T-helper 1 cell (primary cell): ENCODE results near the gene ELOVL6.
"Not testable (repeated sequence)": the region's sequence is repeated elsewhere in the genome, so short reads cannot be mapped to it uniquely, and the experiment has no call there.

ENCODE experiments used
- DNase-seq, 5 donors: peaks; one replicate each; pipeline ENCODE4 v3.0.0-alpha.2; 2012 to 2020

ELOVL6 gene

DNA sequence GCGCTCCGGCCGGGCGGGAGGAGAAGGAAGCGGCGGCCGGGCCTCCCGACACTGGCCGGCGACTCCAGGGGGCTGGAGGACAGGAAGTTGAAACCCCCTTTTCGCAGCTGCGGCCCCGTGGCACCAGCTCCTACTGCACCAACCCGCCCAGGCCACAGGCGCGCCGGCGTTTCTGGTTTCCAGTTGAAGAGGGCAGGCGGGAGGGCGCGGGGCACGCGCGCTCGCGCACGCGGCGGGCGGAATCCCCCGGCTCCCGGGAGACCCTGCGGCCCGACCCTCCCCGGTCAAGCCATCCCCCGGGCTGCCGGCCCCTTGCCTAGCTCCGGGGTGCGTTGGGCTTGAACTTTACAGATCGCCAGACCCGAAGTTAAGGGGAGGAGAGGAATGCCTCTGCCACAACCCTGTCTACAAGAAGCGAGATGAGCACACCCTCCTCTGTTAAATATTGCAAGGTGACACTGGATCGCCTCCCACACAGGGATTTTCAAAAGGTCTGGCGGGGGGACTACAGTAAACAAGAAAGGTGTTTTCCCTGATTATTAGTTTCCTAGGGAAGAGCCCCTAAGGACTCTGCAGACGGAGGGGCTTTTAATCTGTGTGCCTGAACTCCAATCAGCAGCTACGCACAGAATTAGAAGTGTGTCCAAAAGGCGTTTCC is 1.4 kb downstream of the ELOVL6 start:
- peak; percentile 28 to 59 (median 41) for DNase-seq

DNA sequence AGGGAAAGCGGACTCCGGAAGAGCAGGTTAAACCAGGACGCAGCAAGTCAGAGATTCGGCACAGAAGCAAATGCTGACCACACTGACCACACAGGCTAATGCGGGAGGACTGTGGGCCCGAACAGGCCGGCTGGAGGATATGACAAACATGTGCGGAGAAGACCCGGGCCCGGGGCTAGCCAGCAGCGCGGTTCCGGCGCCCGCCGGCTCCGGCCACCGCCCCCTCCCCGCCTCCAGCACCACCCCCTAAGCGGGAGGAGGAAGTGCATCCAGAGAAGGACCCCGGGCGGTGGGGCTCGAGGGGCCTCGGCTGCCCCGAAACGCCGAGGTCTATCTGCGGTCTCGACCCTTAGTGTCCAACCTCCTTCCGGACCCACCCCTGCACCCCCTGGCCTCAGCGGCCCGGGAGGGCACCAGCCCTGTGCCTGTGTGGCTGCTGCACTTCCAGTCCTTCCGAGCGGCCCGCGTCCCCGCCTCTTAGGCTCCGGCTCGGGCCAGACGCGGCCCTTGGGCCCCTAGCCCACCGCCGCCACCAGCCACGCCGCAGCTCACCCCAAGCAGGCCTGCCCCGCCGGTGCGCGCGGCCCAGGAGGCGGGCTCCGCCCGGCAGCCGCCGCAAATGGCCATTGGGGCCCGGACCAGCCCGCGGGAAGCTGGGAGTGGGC is 2.1 kb downstream of the ELOVL6 start:
- DNase-seq, result peak in 4 of 5 donors; percentile 10 to 43 (median 24)

DNA sequence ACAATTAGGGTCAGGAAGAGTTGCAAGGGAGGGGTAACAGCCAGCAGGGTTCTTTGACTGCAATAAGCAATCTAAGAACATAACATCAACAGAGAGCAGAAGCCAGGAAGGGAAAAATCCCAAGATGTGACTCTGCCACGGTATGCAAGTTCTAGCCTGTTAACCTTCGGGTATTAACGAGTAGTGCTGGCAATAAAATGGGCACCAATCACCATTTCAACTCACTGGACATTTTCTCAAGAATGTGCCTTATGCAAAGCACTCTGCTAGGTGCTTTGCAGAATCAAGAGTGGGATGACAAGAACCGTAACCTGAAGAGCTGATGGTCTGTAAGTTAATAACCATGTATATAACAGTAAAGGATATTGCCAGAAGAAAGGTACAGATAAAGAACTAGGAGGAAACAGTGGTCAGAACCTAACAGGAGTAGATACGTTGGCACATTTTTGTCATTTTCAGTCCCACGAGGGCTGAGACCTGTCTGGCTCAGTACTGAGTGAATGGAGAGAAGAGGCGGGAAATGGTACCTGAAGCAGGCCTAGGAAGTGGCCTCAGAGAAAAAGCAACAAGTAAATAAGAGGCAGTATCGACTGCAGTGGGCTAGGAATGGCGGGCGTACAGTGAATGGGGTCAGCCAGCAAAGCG is 2.7 kb downstream of the ELOVL6 start:
- DNase-seq, result peak in 2 of 5 donors; percentile 1 to 39

DNA sequence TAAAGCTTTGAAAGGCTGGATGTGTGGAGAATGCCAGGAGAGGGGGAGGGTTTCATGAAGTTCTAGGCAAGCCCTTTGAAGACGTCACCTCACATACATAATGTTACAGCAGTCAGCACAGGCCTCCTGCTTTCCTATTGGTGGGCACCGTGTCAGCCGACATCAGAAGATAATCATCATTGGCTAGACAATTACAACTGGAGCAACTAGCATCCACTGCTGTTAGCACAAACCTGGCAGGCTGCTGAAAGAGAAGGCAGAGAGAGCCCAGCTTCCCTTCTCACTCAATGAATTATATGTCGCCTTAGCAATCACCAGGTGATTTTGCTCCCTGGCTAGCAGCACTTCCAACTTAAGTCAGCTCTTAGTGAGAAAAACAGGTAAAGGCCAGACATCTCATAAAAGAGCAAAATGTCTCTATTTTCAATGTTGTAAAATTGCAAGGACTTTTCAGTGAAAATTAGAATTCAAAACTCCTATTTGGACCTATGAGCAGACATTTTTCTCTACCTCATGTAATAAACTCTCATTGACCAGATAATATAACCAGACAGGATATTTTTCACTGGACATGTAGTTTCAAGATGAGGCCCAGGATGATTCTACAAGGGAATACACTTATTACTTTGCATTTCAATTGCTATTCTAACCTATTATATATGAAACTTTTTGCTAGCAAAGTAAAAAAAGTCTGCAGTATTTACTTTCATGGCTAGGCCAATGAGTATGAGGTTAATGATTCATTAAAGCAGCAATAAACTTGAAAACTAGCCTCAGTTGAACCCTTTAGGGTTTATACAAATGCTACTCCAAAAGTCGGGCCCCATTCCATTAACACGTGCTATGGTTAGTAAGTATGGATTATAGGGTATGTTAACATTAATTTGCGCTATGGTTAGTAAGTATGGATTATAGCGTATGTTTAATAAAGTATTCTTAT is 4.3 kb downstream of the ELOVL6 start:
- DNase-seq, result peak; percentile 42 to 90 (median 59)

DNA sequence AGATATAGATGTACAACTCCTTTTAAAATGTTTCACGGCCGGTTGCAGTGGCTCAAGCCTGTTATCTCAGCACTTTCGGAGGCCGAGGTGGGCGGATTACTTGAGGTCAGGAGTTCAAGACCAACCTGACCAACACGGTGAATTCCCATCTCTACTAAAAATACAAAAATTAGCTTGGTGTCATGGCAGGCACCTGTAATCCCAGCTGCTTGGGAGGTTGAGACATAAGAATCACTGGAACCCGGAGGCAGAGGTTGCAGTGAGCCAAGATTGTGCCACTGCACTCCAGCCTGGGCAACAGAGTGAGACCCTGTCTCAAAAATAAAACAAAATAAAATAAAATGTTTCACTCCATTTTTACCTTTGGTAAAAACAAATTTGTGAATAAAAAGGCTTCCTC is 5.1 kb downstream of the ELOVL6 start:
- DNase-seq, result not testable (repeated sequence)

DNA sequence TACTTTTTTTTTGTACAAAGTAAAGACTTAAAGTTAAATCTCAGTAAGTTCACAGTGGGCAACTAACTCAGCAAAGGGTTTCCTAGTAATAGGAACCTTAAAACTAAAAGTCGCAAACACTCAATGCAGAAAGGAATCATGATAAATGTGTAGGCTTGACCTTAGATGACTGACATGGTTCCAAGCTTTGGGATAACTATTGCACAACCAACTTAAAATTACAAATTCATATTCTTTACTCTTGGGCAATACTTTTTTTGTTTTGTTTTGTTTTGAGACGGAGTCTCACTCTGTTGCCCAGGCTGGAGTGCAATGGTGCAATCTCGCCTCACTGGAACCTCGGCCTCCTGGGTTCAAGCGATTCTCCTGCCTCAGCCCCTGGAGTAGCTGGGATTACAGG is 8.2 kb downstream of the ELOVL6 start:
- DNase-seq, result no peak

DNA sequence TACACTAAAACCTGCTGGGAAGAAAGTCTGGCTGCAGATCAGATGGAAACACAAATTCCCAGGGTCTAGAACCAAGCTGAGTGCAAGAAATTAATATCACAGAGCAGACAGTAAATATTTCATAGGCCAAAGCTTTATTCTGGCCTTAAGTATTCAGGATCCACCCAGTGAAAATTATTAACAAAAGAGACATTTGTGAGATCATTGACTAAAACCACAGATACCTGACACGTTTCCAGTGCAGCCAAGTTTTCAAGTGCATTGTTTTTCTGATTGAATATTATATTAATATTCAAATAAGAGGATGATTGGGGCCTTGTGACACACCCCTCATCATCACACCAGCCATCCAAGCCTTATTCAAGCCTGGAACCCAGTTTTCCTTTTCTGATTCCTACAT is 10.3 kb downstream of the ELOVL6 start:
- DNase-seq, result no peak

DNA sequence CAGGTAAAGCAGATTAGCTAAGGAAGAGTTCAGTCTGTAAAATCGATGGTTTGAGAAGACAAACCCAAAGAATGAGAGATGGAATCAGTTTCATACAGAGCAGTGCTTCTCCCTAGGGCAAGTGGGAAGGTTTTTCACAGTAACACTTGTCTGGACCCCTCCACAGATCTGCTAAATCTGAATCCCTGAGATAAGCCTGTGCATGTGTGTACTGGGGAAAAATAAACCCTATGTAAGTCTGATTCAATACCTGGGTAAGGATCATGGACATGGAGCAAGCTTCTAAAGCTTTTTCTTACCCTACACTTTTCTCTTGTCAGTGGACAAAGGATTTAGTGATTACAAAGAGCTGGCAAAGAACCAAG is 13.6 kb downstream of the ELOVL6 start:
- DNase-seq, result no peak

DNA sequence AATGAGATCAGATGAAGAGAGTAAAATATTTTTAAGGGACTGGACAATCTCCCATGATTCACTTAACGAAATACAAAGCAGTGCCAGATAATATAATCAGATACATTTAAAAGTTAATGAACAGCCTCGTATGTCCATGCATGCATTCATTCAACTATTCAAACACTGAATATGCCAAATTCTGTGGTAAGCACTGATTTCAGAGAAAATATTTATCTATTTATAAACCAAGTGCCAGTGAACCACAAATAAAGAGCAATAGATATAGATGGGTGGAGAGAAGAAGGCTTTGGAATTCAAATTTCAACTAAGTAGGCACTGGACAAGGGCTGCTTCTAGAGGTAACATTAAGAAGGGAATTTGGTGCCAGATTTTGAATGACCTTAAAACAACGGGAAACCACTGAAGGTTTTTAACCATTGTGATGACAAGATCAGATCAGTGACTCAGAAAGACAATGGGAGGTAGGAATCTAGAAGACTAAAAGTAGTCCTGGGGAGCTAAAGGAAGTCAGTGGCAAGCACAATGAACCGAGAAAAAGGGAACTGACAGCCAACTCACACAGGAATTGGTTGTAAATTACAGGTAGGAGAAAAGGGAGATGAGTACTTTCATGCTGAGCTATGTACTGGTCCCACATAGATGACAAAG is 14.2 kb downstream of the ELOVL6 start:
- no peak for DNase-seq

DNA sequence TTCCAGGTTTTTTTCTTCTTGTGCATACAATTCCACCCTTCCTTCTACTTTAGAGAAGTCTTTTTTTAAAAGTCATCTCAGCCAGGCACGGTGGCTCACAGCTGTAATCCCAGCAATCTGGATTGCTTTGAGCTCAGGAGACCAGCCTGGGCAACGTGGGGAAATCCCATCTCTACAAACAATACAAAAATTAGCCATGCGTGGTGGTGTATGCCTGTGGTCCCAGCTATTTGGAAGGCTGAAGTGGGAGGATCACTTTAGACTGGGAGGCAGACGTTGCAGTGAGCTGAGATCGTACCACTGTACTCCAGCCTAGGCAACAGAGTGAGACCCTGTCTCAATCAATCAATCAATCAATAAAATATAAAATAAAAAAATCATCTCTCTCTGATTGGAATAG is 14.8 kb downstream of the ELOVL6 start:
- DNase-seq, result no peak

DNA sequence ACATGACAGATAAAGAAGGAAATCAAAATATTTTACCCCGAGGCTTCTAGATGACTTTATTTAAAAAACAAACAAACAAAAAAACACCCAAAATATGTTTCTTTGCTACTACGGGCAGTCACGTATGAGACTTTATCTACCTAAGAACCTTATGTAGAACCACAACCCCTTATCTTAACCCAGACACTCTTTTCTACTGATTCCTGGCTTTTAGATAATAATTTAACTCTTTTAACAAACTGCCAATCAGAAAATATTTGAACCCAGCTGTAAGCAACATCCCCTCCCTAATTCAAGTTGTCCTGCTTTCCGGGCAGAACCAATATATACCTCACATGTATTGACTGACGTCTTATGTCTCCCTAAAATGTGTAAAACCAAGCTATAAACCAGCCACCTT is 15.4 kb downstream of the ELOVL6 start:
- no peak for DNase-seq

DNA sequence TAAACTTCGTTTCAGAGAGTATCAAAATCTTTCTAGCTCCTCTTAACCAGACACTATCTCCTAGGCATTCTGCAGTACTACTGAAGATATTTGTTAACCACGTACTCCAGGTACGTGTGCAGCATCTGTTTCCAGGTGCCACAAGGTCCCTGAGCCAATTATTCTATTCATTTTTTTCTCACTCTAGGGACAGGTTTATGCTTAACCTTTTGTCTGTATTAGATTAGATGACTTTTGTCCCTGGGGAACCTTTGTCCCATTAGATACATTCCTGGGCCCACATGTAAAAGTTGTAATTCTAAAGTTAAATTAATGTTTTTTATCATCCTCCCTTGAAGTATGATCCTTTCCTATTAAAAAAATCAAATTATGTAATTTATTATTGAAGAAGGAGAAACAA is 16.5 kb downstream of the ELOVL6 start:
- DNase-seq, result no peak

DNA sequence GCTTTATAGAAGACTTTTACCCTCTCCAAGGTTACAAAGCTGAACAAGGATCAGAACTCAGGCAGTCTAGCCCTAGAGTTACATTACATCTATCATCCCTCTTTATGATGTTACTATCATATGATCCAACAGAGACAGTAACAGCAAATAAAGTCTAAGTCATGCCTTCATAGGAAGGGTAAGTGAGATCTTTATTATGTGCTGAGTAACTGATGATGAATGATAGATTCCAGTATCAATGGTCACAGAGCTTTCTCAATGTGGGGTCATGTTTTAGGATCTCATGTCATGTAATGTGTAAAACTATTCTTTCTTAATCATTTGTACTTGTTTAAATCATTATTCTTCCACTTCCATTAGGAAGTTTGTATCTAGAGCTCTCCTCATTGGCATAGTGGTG is 22.8 kb downstream of the ELOVL6 start:
- no peak for DNase-seq

DNA sequence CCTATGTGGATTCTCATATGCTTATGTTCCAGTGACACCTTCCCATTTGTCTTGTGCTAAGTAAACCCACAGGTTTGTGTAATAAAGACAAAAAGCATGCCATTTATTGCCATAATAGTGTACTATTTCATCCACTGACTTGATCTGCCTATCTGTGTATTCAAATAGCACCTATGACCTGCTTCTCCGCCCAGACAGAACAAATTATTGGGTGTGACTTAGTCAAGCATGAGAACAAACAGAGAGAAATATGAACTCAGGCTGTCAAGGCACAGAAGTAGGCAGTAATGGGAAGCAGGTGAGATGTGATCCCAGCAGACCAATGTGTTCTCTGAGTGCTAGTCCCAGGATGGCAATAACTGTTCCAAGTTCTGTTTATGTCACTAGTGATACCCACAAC is 25.4 kb downstream of the ELOVL6 start:
- no peak for DNase-seq

DNA sequence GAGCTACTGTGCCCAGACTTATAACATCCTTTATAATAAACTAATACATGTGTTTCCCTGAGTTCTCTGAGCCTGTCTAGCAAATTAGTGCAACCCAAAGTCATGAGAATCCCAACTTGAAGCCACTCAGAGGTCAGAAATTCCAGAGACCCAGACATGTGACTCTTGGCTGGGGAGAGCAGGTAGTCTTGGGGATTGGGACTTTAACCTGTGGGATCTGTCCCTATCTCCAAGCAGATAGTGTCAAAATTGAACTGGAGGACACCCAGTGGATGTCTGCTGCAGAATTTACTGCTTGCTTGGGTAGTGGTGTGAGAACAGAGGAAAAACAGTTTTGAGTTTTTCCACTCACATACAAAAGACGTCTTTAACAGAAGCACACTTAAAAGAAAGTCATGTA is 26.4 kb downstream of the ELOVL6 start:
- DNase-seq, result no peak

DNA sequence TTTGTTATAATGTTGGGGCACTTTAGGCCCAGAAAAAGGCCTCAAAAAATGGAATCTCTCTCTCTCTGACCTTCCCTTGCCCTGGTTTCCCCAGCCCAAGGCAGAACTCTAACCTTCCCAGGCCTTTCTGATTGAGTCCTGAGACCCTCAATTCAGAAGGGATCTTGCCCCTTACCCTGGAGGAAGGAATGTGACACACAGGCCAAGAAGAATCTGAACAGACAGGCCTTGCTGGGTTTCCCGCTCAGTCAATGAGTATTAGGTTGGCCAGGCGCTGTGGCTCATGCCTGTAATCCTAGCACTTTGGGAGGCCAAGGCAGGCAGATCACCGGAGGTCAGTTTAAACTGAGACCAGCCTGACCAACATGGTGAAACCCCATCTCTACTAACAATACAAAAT is 27.6 kb downstream of the ELOVL6 start:
- no peak for DNase-seq

DNA sequence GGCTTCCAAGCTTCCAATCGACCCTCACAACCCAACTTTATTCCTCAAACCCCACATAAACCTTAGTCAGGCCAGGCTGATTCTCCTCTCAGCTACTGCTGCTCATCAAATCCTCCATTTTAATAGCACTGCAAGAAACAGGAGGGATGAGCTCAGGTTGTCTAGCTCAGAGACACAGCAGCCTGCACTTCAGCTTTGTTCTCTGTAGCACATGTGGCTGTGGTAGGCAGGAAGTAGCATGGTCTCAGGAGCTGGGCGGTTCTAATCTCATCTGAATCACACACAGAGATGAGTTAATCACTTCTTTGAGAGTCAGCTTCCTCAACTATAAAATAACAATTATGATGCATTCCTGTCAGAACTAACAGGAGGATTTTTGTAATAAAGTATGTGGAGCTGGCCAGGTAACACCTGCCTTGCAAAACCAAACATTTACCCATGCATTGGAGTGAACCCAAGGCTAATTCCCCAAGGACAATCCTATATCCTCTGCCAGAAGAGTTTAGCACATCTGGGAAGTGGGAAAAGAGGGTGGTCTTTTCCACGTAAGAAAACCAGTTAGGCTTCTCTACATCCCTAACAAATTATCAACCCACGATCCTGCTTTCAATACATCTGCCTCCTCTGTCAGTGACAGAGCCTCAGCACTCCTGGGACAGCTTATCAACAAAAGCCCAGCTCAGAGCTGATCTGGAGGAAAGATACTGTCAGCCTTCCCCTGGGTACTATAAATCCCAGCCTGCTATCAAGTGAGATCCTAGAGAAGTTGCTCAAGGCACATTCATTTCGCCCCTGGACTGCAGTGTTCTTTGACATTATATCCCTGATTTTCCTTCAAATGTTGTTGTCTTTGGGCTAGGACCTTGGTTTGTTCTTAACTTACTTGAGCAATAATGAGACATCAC is 32.8 kb downstream of the ELOVL6 start:
- peak in 3 of 5 donors; percentile 8 to 86 (median 33) for DNase-seq

DNA sequence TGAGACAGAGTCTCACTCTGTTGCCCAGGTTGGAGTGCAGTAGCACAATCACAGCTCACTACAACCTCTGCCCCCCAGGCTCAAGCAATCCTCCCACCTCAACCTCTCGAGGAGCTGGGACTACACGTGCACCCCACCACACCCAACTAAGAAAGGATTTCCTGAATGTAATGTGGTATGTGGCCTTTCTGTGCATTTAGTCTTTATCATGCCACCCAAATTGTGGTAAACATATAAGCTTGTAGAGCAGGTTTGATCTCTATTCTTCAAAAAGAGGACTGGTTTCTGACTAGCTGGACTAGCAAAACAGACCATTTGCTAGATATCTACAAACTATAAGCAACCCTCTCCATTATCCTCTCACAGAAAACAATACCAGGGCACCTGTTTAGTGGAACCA is 33.6 kb downstream of the ELOVL6 start:
- peak in 1 of 5 donors; percentile 63 for DNase-seq

DNA sequence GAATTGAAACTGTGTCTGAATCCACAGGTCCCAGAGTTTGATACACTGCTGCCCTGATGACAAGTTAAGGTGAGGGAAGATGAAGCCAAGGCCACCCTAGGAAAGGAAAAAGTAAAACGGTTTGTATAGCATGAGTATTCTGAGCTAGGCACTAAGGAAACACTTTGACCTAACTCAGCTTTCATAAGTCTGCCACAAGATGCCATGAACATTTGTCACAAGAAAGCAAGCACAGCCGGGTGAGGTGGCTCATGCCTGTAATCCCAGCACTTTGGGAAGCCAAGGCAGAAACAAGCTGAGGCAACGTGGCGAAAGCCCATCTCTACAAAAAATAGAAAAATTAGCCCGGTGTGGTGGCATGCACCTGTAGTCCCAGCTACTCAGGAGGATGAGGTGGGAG is 34.2 kb downstream of the ELOVL6 start:
- DNase-seq, result no peak

DNA sequence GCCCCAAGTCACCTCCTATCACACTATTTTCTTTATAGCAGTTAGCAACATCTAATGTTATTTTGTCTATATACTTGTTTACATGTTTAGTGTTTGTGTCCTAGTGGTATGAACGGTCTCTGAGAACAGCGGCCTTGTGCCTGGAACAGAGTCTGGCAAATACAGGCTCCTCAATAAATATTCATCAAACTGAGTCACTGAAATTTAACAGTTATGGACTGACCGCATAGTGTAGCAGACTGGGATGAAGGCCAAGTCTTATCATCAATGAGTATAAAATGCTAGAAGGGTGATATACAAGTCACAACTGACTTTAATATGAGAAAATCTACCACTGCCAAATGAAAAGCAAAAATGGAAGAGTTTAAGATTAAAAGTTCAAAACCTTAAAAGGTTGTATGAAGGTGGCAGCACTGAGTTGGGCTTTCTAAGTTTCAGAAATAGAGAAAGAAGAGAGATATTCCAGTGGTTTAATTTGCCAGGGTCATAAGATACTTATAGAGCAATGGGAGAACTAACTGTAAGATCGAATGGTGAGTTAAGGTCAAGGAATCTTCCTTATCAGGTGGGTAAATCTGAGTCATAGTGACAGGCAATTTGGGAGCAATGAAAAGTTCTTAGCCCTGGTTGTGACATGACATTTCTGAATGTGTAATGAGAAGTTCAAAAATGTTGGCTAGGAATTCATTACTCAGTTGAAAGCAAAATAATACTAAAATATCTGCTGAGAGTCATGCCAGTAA is 34.9 kb downstream of the ELOVL6 start:
- DNase-seq, result no peak

DNA sequence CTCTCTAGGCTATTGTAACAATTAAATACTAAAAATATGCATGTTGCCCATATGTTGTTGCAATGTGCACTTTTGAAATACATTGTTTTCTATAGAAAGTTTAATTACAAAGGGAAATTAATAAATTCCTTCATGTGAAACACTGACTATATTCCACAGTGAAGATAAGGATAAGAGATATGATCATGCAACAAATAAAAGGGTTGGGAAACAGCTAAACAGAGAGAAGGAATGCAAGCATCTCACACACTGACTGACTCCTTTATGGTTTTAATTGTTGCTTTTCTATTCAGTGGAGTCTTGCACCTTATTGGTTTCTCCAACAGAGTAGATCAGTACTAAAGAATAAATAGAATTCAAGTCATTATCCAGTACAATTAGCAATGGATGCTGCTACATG is 37.8 kb downstream of the ELOVL6 start:
- DNase-seq, result no peak
